ENCODE results near the gene CFAP210.

CFAP210 gene, protein sequence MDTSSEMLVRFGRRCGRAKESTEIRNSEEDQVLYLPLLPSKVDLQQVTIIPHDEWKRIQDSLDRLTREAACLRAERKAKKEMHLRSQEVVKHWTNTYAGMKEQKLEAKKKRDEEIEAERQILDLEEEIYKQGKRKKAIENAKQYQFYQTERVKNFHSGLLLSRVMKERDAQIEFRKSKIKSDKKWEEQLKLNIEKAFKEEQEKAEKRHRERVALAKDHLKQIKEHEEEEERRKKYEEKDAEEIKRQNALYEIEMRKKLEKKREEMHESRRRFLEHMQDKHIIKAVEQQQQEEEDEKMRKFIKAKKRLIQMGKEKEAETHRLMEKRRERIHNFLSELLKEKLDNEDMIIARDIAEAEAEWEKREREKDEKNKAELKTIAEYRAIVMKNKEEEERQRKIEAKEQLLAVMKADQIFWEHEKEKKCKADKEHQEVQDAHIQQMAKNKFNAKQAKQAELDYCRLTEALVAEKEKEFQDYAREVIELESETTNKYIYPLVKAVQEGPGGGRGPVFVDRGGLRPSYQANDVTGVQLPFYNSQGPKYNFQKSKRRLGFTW

DNA sequence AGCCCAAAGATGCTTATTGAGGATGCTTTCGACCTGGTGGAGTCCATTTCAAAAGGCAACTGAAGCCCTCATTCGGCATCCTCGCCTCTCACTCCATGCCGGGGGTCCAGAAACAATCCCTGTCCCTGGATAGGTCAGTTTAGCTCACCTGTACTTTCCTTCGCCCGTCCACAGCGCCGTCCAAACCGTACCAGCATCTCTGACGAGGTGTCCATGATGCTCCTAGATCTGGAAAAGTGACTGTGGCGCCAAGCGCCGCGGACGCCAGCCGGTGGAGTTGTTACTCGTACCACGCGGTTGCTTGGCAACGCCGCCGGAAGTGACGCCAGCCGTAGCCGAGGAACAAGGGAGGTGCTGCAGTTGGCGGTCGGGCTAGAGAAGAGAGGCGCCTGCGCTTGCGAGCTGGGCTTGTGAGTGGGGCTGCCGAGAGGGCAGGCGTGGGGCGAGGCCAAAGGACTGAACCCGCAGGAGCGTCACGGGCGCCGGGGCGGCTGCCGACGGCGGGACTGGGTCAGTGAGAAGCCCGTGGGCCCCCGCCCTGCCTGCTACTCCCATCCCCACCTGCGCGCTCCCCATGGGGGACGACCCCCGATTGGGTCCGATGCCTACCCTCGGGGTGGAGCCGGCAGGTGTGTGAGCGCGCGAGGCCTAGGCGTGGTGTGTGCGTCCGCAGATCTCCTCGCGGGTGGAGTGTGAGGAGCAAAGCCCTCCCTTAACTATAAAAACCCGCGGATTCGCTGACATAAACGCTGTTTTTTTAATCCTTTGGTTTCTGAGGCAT, at the start of gene CFAP210, which contains the start of gene PHOSPHO2:
CFAP210 (minus strand) TSS at position 293 of the 781 bp plus-strand sequence; CDS start at position 215, 78 bp downstream.
PHOSPHO2 (plus strand) TSS at position 357 of the 781 bp plus-strand sequence. CDS start 6,503 bp downstream, outside the sequence.
- DNase-seq: peak; percentile 97

DNA sequence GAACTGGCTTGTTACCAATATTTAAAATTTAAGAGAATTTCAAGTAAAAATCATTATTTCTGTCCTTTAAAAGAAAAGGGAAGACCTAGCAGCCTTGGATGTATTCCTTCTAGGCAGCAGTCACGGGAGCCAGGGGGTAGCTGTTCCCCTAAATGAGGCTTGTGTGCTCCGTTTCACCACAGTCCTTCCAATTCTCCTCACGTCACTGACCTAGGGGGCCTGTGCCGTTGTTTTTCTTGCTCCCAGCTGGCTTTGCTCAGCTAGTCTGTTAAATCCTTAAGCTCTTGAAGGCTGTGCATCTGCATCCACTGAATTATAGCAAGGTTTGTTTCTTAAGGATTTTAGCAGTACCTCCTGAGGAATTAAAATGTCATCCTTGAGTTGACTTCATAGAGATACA, 49.3 kb upstream of the CFAP210 start:
- no peak for DNase-seq

DNA sequence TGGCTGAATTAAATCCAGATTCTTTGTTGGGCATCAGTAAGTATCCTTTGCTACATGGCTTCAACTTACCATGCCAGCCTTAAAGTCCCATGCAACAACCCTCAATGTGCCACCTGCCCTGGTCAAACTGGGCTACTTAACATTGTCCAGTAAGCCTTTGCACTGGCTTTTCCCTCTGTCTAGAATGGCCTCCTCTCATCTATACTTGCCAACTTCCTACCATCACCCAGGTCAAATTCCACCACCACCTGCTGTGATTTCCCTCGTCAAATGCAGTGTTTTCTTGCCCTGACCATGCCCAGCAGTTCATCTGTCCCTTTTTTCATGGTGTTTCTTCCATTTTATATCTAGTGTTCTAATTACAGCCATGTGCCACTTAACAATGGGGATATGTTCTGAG, 45.1 kb upstream of the CFAP210 start:
- DNase-seq: no peak

DNA sequence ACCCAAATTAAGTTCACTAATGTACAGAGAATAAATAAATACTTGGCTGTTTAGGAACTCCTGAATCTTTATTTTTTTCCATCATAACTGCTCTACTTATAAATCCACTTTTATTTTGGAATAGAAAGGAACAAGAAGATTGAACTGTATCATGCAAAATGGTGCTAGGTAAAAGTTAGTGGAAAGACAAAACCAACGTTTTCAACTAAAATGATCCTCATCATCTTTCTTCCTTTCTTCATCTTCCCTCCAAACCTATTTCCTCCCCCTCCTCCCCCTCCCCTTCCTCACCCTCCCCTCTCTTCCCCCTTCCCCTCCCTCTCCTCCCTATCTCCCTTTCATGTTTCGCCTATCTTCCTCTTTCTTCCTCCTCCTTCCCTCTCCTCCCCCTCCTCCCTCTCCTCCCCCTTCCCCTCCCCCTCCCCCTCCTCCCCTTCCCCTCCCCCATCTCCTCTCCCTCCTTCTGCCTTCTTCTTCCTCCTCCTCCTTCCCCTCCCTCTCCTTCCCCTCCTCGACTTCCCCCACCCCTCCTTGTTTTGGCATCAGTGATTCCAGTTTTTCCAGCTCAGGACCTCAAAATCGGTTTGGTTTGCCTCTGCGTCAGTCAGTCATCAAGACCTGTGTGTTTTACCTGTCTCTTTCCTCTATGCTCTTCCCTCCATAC, 44.5 kb upstream of the CFAP210 start:
- DNase-seq: peak; percentile 10

DNA sequence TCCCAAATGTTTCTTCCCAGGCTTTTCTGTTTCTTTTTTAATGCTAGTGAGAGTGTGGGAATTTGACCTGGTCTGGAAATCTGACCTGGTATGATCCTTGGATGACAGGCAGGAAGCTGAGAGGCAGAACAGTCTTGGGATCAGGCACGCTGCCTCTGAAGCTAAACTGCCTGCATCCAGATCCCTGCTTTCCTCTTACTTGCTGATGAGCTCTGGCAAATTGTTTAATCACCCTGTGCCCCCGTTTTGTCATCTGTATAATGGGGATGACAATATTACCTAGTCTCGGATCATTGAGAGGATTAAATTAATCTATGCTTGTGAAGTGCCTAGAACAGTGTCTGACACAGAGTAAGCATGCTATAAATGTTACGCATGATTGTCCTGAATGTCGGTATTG, 42.7 kb upstream of the CFAP210 start:
- DNase-seq: no peak

DNA sequence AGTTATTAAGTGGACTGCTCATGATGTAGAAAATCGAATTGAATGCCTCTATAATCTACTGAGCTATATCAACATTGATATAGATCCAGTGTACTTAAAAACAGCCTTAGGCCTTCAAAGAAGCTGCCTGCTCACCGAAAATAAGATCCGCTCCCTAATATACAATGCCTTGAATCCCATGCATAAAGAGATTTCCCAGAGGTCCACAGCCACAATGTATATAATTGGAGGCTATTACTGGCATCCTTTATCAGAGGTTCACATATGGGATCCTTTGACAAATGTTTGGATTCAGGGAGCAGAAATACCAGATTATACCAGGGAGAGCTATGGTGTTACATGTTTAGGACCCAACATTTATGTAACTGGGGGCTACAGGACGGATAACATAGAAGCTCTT, 41.4 kb upstream of the CFAP210 start:
- no peak for DNase-seq

DNA sequence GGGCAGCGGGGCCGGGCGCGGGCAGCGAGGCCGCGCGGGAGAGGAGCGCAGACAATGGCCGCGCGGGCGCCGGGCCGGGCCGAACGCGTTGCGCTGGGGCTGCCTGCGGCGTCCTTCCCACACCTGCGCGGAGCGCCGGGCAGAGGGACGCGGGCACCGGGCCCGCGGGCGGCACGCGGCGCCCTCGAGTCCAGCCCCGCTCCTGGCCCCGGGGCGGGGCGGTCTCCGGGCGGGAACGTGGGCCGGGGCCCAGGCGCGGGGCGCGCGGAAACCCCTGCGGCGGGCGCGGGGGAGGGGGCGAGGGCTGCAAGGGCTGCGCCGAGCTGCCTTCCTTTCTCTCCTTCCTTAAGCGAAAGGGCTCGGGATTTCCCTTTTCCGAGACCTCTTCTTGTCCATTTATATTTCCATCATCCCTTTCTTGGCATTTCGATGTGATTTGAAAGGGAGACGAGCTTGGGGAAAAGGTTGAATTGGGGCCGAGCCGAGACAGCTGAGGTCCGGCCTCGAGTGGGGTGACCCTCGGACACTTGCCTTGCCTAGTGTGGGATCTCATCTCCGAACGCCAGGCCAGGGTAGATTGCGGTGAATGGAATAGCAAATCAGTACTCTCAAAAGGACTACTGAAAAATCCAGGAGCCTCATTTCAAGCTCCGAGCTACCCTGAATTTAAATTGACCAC, 40.1 kb upstream of the CFAP210 start:
- DNase-seq: peak; percentile 36

DNA sequence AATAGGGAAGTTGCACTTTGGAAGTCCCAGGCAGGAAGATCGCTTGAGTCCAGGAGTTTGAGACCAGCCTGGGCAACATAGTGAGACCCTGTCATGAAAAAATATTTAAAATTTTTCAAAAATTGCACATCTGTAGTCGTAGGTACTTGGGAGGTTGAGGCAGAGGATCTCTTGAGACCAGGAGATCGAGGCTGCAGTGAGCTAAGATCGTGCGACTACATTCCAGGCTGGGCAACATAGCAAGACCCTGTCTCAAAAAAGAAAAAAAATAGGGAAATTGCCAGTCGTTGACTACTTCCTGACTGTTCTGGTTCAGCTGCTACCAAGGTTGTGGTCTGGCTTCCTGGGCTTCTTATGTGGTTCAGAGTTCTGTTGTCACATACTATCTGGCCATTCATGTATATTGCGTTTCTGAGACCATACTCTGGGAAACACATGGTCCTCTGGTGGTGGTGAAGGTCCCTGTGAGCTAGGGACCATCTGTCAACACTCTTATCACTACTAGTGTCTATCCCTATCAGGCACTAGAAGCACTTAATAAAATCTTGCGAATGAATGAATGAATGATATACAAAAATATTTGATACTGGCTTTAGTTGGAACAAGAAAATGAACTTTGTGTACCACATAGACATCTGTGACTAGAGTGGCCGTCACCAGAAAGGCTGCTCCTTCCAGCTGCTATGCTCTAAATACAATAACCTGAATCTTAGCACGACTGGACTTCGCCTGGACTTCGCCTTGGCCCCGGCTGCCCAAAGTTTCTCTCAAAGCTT, 38.6 kb upstream of the CFAP210 start:
- DNase-seq: peak; percentile 47

DNA sequence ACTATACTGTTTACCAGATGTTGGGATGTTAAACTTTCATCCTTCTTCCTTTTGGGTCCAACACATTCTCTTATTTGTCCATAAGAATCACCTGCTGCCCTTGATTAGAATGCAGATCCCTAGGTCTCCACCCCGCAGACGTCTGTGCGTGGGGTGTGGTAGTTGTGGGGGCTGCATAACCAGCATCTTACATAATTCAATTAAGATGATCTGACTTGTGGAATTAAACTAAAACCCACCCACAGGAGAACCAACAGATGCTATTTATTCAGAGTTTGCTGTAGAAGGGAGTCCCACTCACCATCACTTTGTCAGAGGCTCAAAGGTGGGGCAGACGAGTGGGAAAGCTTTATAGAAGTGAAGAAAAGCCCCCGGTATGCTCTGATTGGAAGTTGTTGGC, 37.9 kb upstream of the CFAP210 start:
- no peak for DNase-seq

DNA sequence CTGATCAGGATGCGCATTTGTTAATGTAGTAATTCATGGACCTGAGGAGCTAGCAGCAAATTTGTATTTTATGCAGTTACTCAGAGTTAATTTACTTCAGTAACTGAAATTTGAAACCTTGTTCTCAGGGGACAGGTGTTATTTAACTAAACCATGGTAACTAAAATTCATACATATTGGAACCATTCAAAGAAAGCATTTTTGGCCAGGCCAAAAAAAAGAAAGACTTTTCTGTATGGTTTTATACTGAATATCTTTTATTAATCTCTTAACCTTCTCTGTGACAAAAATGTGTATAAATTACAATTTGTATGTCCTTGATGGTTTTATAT, 35.0 kb upstream of the CFAP210 start:
- DNase-seq: no peak

DNA sequence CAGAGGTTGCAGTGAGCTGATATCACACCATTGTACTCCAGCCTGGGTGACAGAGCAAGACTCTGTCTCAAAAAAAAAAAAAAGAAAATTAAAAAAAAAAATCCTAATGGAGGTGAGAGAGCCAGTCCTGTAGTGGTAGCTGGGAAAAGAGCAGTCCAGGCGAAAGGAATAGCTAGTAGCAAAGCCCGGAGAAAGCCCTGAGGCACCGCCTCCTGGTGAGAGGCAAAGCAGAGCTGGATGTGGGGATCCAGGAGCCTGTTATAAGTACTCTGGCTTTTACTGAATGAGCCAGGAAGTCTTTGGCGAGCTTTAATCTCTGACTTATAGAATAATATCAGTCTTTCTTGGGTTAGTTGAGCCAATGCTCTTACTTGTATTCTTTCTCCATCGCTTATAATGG, 32.9 kb upstream of the CFAP210 start:
- no peak for DNase-seq

DNA sequence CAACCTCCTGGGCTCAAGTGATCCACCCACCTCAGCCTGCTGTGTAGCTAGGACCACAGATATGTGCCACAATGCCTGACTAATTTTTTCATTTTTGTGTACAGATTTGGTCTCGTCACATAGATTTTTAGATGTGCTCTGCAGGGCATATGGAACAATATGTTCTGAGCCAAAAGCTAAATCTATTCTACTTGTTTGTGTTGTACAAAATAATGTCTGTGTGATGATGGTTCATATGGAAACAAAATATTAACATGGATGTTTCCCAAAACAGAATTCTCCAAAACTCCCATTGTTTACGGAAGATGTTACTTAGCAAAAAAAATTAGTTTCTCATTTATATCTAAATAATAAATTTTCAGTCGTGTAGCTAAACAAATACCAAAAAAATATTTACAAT, 26.8 kb upstream of the CFAP210 start:
- no peak for DNase-seq

DNA sequence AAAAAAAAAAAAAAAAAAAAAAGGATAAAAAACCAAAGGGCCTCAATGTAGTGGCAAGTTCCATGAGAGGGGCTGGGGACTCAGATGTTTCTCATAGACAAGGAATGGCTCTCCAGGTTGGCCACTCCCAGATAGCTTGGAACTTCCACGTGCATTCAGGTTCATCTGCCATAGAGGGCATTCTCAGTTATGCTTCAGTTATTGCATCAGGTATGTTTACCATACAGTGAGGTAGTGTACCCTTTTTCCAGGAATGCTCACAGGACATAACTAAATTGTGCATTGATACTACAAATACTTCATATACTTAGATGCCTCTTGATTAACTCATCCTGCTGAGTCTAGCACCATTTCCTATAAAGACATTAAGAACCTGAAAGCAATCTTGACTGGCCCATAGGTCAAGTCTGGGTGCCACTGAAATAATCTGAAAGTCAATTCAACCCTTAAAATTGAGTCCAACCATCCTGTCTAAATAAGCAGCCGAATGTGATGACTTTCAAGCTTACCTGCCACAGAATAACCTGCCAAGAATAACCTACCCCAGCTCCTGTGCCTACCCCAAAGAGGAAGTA, 24.8 kb upstream of the CFAP210 start:
- peak; percentile 50 for DNase-seq

DNA sequence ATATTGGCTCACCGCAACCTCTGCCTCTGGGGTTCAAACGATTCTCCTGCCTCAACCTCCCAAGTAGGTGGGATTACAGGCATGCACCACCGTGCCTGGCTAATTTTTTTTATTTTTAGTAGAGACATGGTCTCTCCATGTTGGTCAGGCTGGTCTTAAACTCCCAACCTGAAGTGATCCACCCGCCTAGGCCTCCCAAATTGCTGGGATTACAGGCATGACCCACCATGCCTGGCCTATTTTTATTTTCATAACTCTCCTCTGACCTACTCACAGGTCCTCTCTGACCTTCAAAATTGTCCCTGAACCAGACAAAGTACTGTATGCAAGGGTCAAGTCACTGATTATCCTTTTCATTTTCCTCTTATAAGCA, 23.5 kb upstream of the CFAP210 start:
- DNase-seq: no peak

DNA sequence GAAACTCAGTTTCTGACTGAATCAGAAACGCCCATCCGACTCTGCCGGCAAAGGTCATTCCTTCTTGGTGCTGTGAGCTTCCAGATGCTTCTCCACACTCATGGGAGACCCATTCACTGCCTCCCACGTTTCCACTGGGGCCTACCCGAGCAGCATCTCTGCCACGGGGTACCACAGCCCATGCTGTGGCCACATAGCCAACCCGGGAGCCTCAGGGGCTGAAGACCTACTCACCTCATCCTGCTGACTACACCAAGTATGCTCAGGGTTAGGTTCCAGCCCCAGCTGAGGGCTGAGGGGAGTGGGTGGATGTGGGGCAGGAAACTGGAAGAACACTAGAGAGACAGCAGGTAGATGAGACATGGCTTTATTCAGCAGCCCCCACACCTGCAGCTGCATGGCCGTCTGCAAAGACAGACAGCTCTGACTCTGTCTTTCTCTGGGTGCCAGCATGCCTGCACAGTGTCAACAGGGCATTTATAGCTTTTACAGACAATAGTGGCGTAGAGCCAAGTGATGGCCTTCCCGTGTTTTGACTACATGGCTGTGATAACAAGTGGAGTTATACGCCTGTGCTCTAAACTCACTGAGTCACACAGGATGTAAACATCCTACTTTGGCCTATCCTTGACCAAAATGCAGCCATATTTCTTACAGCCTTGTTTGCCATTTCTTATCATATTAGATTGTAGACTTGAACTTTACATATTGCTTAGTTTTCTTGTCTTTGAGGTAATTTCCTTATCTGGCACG, 22.9 kb upstream of the CFAP210 start:
- no peak for DNase-seq

DNA sequence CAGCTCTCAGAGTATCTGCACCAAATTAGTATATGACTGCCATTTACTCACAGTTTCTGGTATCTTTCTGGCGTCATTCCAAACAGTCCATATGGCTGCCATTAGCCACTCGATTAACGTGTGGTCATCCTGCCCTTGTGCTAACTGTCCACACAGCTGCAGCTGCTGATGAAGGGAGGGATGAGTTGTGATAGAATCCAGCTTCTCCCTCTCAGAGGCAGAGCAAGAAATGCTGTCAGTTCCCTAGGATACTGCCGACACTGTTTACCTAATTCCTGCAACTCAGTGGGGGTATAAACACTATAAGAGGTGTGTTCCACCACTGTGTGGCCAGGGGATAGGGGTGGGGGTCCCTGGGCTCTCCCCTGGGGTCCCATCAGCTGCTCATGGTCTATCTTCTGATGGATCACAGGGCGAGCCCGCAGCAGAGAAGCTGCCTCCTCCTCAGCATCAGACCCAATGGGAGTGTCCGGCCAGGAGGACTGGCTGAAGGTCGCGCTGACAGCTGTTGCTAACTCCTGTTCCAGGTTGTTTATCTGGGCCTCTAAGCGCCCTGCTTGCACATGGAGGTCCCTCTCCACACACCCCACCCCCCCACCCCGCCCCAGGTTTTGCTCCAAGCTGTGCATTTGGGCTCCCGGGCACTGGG, 22.2 kb upstream of the CFAP210 start:
- DNase-seq: peak; percentile 75

DNA sequence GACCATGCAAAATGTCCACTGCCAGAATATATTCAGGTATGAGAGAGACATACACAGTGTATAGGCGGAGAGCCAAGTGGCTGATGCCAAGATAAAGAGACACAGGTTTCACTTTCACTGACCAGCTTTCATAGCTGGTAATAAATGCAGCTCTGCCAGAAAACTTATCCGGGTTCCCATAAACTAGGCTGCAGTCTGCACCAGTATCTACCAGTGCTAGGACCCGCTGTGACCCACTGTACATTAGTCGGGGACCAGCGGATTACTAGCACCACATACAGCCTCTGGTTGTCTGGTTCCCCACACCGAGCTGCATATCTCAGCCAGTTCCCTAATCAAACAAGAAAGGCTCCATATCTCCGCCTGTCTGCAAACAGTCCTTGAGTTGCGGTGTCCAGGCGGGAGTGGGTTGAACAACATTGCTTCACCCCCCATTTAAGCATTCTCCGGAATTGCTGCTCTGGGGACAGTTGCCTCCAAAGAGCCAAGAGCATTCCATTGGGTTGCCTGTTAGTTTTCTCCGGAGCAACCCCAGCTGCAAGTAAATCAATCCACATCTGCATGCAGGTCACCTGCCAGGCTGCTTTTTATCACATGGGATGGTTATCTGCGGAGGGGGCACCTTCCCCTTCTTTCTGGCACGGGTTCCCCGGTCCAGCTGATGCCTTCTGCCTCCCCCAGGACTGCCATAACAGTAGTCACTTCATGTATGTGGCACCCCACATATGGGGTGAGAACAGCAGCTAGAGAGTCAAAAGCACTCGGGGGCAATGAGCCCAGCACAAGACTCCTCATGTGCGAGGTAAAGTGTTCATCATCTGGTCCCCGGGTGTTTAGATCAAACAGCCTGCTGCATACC, 21.4 kb upstream of the CFAP210 start:
- DNase-seq: peak; percentile 94

DNA sequence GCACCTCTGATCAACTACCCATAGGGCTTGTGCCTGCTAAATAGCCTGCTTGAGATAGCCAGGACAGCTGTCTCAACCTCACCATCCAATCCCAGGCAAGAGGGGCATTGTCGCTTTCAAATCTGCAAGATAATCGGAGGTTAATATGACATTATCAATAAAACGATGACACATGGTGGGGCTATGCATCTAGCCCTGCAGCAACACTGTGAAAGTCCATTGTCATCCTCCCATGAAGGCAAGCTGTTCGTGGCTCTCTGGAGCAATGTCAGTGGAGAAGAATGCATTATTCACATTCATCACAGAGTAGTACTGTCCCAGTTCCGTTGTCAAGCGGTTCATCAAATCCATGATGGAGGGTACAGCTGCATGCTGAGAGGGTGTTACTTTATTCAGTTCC, 20.5 kb upstream of the CFAP210 start:
- DNase-seq: no peak

DNA sequence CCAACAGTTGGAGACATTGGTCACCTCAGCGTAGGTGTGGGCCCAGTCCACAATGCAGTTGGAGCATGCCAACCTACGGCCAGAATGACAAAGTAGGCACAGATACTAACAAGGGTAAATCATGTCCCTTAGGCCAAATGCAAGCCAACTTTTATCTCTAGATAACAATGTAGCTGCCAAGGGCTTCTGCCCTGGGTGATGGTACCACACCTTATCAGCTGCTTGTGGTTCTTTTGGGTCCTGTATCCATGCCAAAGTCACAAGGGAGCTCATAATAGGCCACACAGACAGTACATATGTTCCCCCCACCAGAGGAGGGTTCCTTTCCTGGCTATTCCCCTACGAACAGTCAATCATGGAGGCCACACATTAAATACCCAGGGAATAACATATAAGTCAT, 19.1 kb upstream of the CFAP210 start:
- DNase-seq: no peak
